GM23338 (cell line): Measurements from ENCODE around the gene PABPN1. TPM values are rescaled to one million over a fixed set of nuclear protein-coding genes. Genes with fewer than 3 reads are reported as not detected.

Source experiments
- ATAC-seq: fragments of 200-7000 bp; cut with Tn5 transposase; 3 replicates; pipeline ENCODE4 v1.9.1; 2020
- DNase-seq: peaks from one replicate; pipeline ENCODE4 v3.0.0-alpha.2; 2015; ENCODE audit warnings: low spot score
- H2AFZ ChIP-seq: fragments of 200-600 bp; sonication (generic); 2 replicates; pipeline ENCODE4 v1.8.0; 2016; ENCODE audit warnings: antibody characterized with exemption, mild to moderate bottlenecking, moderate library complexity
- H3F3A ChIP-seq: fragments of 200-600 bp; sonication (generic); replicated peaks from 2 replicates; pipeline ENCODE4 v1.8.0; 2017; ENCODE audit warnings: antibody characterized with exemption, mixed run types, low read depth
- H3K27ac ChIP-seq: fragments of 200-600 bp; sonication (generic); 2 replicates; pipeline ENCODE4 v1.6.1; 2016; ENCODE audit warnings: low read depth
- H3K27me3 ChIP-seq: fragments of 200-600 bp; sonication (generic); 2 replicates; pipeline ENCODE4 v1.8.0; 2016; ENCODE audit warnings: mild to moderate bottlenecking, mixed run types, moderate library complexity; ENCODE audit not compliant: insufficient read depth
- H3K36me3 ChIP-seq: fragments of 200-600 bp; sonication (generic); 2 replicates; pipeline ENCODE4 v1.8.0; 2016; ENCODE audit warnings: mild to moderate bottlenecking; ENCODE audit not compliant: insufficient read depth
- H3K4me1 ChIP-seq: fragments of 200-600 bp; sonication (generic); 2 replicates; pipeline ENCODE4 v1.8.0; 2016; ENCODE audit warnings: mild to moderate bottlenecking, moderate library complexity; ENCODE audit not compliant: insufficient read depth
- H3K4me2 ChIP-seq: fragments of 200-600 bp; sonication (generic); 2 replicates; pipeline ENCODE4 v1.7.1; 2017; ENCODE audit warnings: mixed run types
- H3K4me3 ChIP-seq: fragments of 200-600 bp; sonication (generic); 2 replicates; pipeline ENCODE4 v1.6.1; 2016; ENCODE audit warnings: mixed run types
- H3K79me2 ChIP-seq: fragments of 200-600 bp; sonication (generic); replicated peaks from 2 replicates; pipeline ENCODE4 v1.8.0; 2017; ENCODE audit warnings: mild to moderate bottlenecking; ENCODE audit not compliant: insufficient read depth
- H3K9me2 ChIP-seq: fragments of 200-600 bp; sonication (generic); 2 replicates; pipeline ENCODE4 v1.8.0; 2017; ENCODE audit not compliant: insufficient read depth
- H4K20me1 ChIP-seq: fragments of 200-600 bp; sonication (generic); replicated peaks from 2 replicates; pipeline ENCODE4 v1.8.0; 2017; ENCODE audit warnings: mild to moderate bottlenecking; ENCODE audit not compliant: insufficient read depth
- H3K27ac Mint-ChIP-seq: 2 replicates; pipeline ENCODE4 v1.8.0; 2020; ENCODE audit warnings: inconsistent platforms, mild to moderate bottlenecking, moderate library complexity, mixed read lengths
- H3K27me3 Mint-ChIP-seq: 3 replicates; pipeline ENCODE4 v1.8.0; 2022; ENCODE audit warnings: low read depth, mild to moderate bottlenecking, moderate library complexity, mixed read lengths, inconsistent platforms; ENCODE audit not compliant: insufficient read depth, poor library complexity
- H3K36me3 Mint-ChIP-seq: 3 replicates; pipeline ENCODE4 v1.8.0; 2021; ENCODE audit warnings: low read depth, mild to moderate bottlenecking, inconsistent platforms, moderate library complexity, mixed read lengths
- H3K4me1 Mint-ChIP-seq: 3 replicates; pipeline ENCODE4 v1.8.0; 2020; ENCODE audit warnings: mild to moderate bottlenecking, inconsistent platforms, mixed read lengths
- H3K4me3 Mint-ChIP-seq: 3 replicates; pipeline ENCODE4 v1.8.0; 2021; ENCODE audit warnings: moderate library complexity, mild to moderate bottlenecking, inconsistent platforms, mixed read lengths
- H3K9me3 Mint-ChIP-seq: 3 replicates; pipeline ENCODE4 v1.8.0; 2020; ENCODE audit warnings: moderate library complexity, mild to moderate bottlenecking, inconsistent platforms, mixed read lengths
- CREB1 ChIP-seq: fragments of 250-450 bp; sonication (Bioruptor Pico); IDR thresholded peaks from 2 replicates; pipeline ENCODE4 v1.5.0; 2020; ENCODE audit warnings: low read depth, mild to moderate bottlenecking, moderate library complexity
- CTCF ChIP-seq, 2 experiments: fragments of 200-600 bp in 1 of 2; sonication (generic) in 1 of 2; conservative IDR thresholded peaks; 2 replicates each; pipeline versions ENCODE4 v1.5.1 to v1.6.1; 2016 to 2017; ENCODE audit warnings: antibody characterized with exemption in 2 of 2, low read depth in 2 of 2, mild to moderate bottlenecking in 2 of 2, moderate library complexity in 1 of 2
- ETS1 ChIP-seq: IDR thresholded peaks from 2 replicates; pipeline ENCODE4 v1.6.1; 2016; ENCODE audit warnings: antibody characterized with exemption
- EZH2 ChIP-seq: fragments of 200-600 bp; sonication (generic); IDR thresholded peaks from one replicate; pipeline ENCODE4 v1.8.0; 2017; ENCODE audit warnings: antibody characterized with exemption, mild to moderate bottlenecking, low read depth; ENCODE audit not compliant: unreplicated experiment
- EZH2phosphoT487 ChIP-seq: fragments of 200-600 bp; sonication (generic); IDR thresholded peaks from one replicate; pipeline ENCODE4 v1.8.1; 2018; ENCODE audit warnings: antibody characterized with exemption; ENCODE audit not compliant: unreplicated experiment
- JUNB ChIP-seq: IDR thresholded peaks from one replicate; pipeline ENCODE4 v1.6.1; 2016; ENCODE audit warnings: antibody characterized with exemption; ENCODE audit not compliant: unreplicated experiment
- NANOG ChIP-seq: IDR thresholded peaks from 2 replicates; pipeline ENCODE4 v1.6.1; 2016; ENCODE audit warnings: antibody characterized with exemption, borderline replicate concordance
- POLR2AphosphoS5 ChIP-seq: IDR thresholded peaks from 2 replicates; pipeline ENCODE4 v1.6.1; 2016; ENCODE audit warnings: antibody characterized with exemption, low read depth
- REST ChIP-seq: IDR thresholded peaks from one replicate; pipeline ENCODE4 v1.6.1; 2018; ENCODE audit warnings: antibody characterized with exemption; ENCODE audit not compliant: unreplicated experiment
- STAT1 ChIP-seq: IDR thresholded peaks from one replicate; pipeline ENCODE4 v1.6.1; 2016; ENCODE audit warnings: antibody characterized with exemption; ENCODE audit not compliant: unreplicated experiment
- ZNF114 ChIP-seq: fragments of 250-450 bp; sonication (Bioruptor Pico); IDR thresholded peaks from 2 replicates; pipeline ENCODE4 v1.5.0; 2020; ENCODE audit warnings: mild to moderate bottlenecking, moderate library complexity
- ZNF331 ChIP-seq: fragments of 250-450 bp; sonication (Bioruptor Pico); IDR thresholded peaks from 2 replicates; pipeline ENCODE4 v1.5.0; 2020; ENCODE audit warnings: low read depth, mild to moderate bottlenecking, moderate library complexity
- ZNF462 ChIP-seq: fragments of 250-450 bp; sonication (Bioruptor Pico); IDR thresholded peaks from 2 replicates; pipeline ENCODE4 v1.5.0; 2020; ENCODE audit warnings: mild to moderate bottlenecking, moderate library complexity
- polyA plus RNA-seq: library from polyadenylated mRNA; unstranded; fragments of >200 nt; fragmentation: Nextera tagmentation; extraction: Ambion mirVana; gene quantifications from 2 replicates; pipeline ENCODE4 v1.2.1, GENCODE V29; 2016
- total RNA-seq: library from RNA; depleted of rRNA; stranded (reverse); fragments of >200 nt; shearing (Covaris generic); gene quantifications from 2 replicates; pipeline ENCODE4 v1.2.3, GENCODE V29; 2014

Gene PABPN1
- total and polyA plus RNA-seq, 2 experiments from 2014 or later: 116 to 342 TPM

- peaks cover 9% of the 10 kb centered on the region; the same call in 1 of the 2 replicates for H3F3A ChIP-seq
- no peak overlapping the region for H3K4me2 ChIP-seq
- H3K4me1 Mint-ChIP-seq: peaks cover 33% of the 10 kb centered on the region
- H3K4me3 Mint-ChIP-seq: no peak overlapping the region
- H4K20me1 ChIP-seq: peaks cover 3% of the 10 kb centered on the region; the same call in 1 of the 2 replicates
- no peak for DNase-seq
- peaks cover 5% of the 10 kb centered on the region; the same call in 1 of the 2 replicates for H3K79me2 ChIP-seq
- H3K27me3 Mint-ChIP-seq: peaks cover 20% of the 10 kb centered on the region
- no peak for ATAC-seq
- H3K4me1 ChIP-seq: peaks cover 22% of the 10 kb centered on the region
- peaks cover 19% of the 10 kb centered on the region for H3K27me3 ChIP-seq
- no peak overlapping the region for H3K27ac Mint-ChIP-seq
- H3K4me3 ChIP-seq: no peak overlapping the region
- no peak for TF ChIP-seq EZH2
- TF ChIP-seq EZH2phosphoT487: no peak
- TF ChIP-seq CREB1 (CRISPR knock-in tag): no peak
- TF ChIP-seq ETS1: no peak
- TF ChIP-seq JUNB: no peak
- no peak for TF ChIP-seq ZNF114
- no peak for TF ChIP-seq NANOG
- TF ChIP-seq ZNF331 (CRISPR knock-in tag): no peak
- TF ChIP-seq CTCF (conservative IDR thresholded peaks at IDR 0.05; ENCODE audit: low read depth in 2 of 2): no peak
- no peak for TF ChIP-seq REST
- no peak for TF ChIP-seq STAT1
- no peak for TF ChIP-seq POLR2AphosphoS5
- no peak for TF ChIP-seq ZNF462
- H2AFZ ChIP-seq: no peak overlapping the region
- H3K27ac ChIP-seq: no peak overlapping the region
- peaks cover 33% of the 10 kb centered on the region for H3K36me3 Mint-ChIP-seq
- H3K9me2 ChIP-seq: no peaks in the 10 kb centered on the region
- no peaks in the 10 kb centered on the region; the same call in 2 of the 3 replicates for H3K9me3 Mint-ChIP-seq
- H3K36me3 ChIP-seq: no peaks in the 10 kb centered on the region
Measured at GRCh38 chr14:23359722-23360447, 38.6 kb downstream of the PABPN1 start.
